ENCODE results near the gene RBKS.

RBKS gene

GRCh38 chr2:27925766-27926472, 35.7 kb upstream of the RBKS start:
- TF ChIP-seq, protein P1, sequence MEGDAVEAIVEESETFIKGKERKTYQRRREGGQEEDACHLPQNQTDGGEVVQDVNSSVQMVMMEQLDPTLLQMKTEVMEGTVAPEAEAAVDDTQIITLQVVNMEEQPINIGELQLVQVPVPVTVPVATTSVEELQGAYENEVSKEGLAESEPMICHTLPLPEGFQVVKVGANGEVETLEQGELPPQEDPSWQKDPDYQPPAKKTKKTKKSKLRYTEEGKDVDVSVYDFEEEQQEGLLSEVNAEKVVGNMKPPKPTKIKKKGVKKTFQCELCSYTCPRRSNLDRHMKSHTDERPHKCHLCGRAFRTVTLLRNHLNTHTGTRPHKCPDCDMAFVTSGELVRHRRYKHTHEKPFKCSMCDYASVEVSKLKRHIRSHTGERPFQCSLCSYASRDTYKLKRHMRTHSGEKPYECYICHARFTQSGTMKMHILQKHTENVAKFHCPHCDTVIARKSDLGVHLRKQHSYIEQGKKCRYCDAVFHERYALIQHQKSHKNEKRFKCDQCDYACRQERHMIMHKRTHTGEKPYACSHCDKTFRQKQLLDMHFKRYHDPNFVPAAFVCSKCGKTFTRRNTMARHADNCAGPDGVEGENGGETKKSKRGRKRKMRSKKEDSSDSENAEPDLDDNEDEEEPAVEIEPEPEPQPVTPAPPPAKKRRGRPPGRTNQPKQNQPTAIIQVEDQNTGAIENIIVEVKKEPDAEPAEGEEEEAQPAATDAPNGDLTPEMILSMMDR (IDR thresholded peaks at IDR 0.05; ENCODE audit: insufficient read depth, low read length, missing control alignments), result no peak
- ChIA-PET CTCF (interaction anchor here (0.6 to 1.6 kb wide), 2 partner anchors 8 to 17 kb away, joined by 3 read pairs; no protein-coding TSS in a partner anchor), POLR2A (no interaction called here)
- no peak for DNase-seq (ENCODE audit: low read depth, low spot score)
- H3K4me3 ChIP-seq (ENCODE audit: low read depth, low read length), result no peak overlapping the region

- DNase-seq (ENCODE audit: low read depth, low spot score), result no peak
- no peak overlapping the region for H3K4me3 ChIP-seq (ENCODE audit: low read depth, low read length)
- TF ChIP-seq, protein P1 (IDR thresholded peaks at IDR 0.05; ENCODE audit: insufficient read depth, low read length, missing control alignments), result no peak
- ChIA-PET CTCF (no interaction called here), POLR2A (no interaction called here)
Observed at GRCh38 chr2:27922842-27923241, 32.7 kb upstream of the RBKS start.

GRCh38 chr2:27921880-27922547, 31.8 kb upstream of the RBKS start:
- TF ChIP-seq, protein P1 (IDR thresholded peaks at IDR 0.05; ENCODE audit: insufficient read depth, low read length, missing control alignments), result no peak
- POLR2A ChIA-PET, result no interaction called here
- CTCF ChIA-PET, result no interaction called here
- no peak overlapping the region for H3K4me3 ChIP-seq (ENCODE audit: low read depth, low read length)
- no peak for DNase-seq (ENCODE audit: low read depth, low spot score)

DNA sequence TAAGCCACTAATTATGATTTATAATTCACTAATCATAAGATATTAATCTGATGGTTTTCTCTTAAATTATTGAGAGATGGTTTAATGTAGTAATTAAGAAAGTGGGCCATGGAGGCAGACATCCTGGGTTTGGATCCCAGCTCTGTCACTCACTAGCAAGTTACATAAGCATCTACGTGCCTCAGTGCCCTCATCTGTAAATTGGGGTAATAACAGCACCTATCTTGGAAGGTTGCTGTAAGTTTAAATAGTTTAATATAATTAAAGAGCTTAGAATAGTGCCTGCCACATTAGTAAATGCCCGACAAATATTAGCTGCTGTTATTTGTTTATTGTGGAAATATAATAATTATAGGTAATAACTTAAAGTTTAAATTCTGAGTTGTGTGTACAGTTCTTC, 31.2 kb upstream of the RBKS start:
- DNase-seq (ENCODE audit: low read depth, low spot score), result no peak
- ChIA-PET POLR2A (no interaction called here), CTCF (interaction anchor here (2.0 kb wide), 1 partner anchor 12 kb away, joined by 4 read pairs; no protein-coding TSS in a partner anchor)
- TF ChIP-seq, protein P1 (IDR thresholded peaks at IDR 0.05; ENCODE audit: insufficient read depth, low read length, missing control alignments), result no peak
- no peak overlapping the region for H3K4me3 ChIP-seq (ENCODE audit: low read depth, low read length)

- no peak for DNase-seq (ENCODE audit: low read depth, low spot score)
- no peak overlapping the region for H3K4me3 ChIP-seq (ENCODE audit: low read depth, low read length)
- ChIA-PET POLR2A (no interaction called here), CTCF (interaction anchor here (2.0 kb wide), 1 partner anchor 11 kb away, joined by 4 read pairs; no protein-coding TSS in a partner anchor)
- TF ChIP-seq, protein P1 (IDR thresholded peaks at IDR 0.05; ENCODE audit: insufficient read depth, low read length, missing control alignments), result no peak
Observed at GRCh38 chr2:27920148-27920885, 30.1 kb upstream of the RBKS start.

All from AG04449 (cell line).